Hepatocyte (in vitro differentiated cells): Measurements from ENCODE around the gene C9orf43. TPM values are rescaled to one million over a fixed set of nuclear protein-coding genes. Genes with fewer than 3 reads are reported as not detected.

Experiments
- DNase-seq: peaks from one replicate; pipeline ENCODE4 v3.0.0-alpha.2; 2016; ENCODE audit warnings: low spot score
- H2AFZ ChIP-seq: fragments of 200-600 bp; sonication (generic); 2 replicates; pipeline ENCODE4 v1.6.0; 2016; ENCODE audit warnings: antibody characterized with exemption, mild to moderate bottlenecking
- H3K27ac ChIP-seq: fragments of 200-600 bp; sonication (generic); 2 replicates; pipeline ENCODE4 v1.5.1; 2016; ENCODE audit warnings: mild to moderate bottlenecking
- H3K27me3 ChIP-seq: fragments of 200-600 bp; sonication (generic); 2 replicates; pipeline ENCODE4 v1.6.1; 2016
- H3K36me3 ChIP-seq: fragments of 200-600 bp; sonication (generic); replicated peaks from 2 replicates; pipeline ENCODE4 v1.5.1; 2016; ENCODE audit warnings: low read depth; ENCODE audit not compliant: insufficient read depth
- H3K4me1 ChIP-seq: fragments of 200-600 bp; sonication (generic); 2 replicates; pipeline ENCODE4 v1.5.1; 2016; ENCODE audit warnings: mild to moderate bottlenecking, moderate library complexity; ENCODE audit not compliant: insufficient read depth
- H3K4me2 ChIP-seq: fragments of 200-600 bp; sonication (generic); 2 replicates; pipeline ENCODE4 v1.6.0; 2016
- H3K4me3 ChIP-seq: fragments of 200-600 bp; sonication (generic); 2 replicates; pipeline ENCODE4 v1.5.1; 2016; ENCODE audit warnings: mild to moderate bottlenecking
- H3K79me2 ChIP-seq: fragments of 200-600 bp; sonication (generic); 2 replicates; pipeline ENCODE4 v1.6.0; 2017; ENCODE audit warnings: mild to moderate bottlenecking
- H3K9me2 ChIP-seq: fragments of 200-600 bp; sonication (generic); replicated peaks from 2 replicates; pipeline ENCODE4 v1.6.0; 2017; ENCODE audit warnings: mild to moderate bottlenecking; ENCODE audit not compliant: insufficient read depth
- H3K9me3 ChIP-seq: fragments of 200-600 bp; sonication (generic); 2 replicates; pipeline ENCODE4 v1.5.1; 2016; ENCODE audit warnings: low read depth, mild to moderate bottlenecking
- H4K20me1 ChIP-seq: fragments of 200-600 bp; sonication (generic); 2 replicates; pipeline ENCODE4 v1.6.0; 2016; ENCODE audit warnings: mild to moderate bottlenecking; ENCODE audit not compliant: insufficient read depth, poor library complexity, severe bottlenecking
- EZH2 ChIP-seq: fragments of 200-600 bp; sonication (generic); IDR thresholded peaks from 2 replicates; pipeline ENCODE4 v1.6.1; 2016; ENCODE audit warnings: antibody characterized with exemption, mild to moderate bottlenecking, borderline replicate concordance
- EZH2phosphoT487 ChIP-seq: fragments of 200-600 bp; sonication (generic); IDR thresholded peaks from one replicate; pipeline ENCODE4 v1.6.1; 2018; ENCODE audit warnings: antibody characterized with exemption, mild to moderate bottlenecking, low read depth, moderate library complexity; ENCODE audit not compliant: unreplicated experiment, severe bottlenecking
- WGBS: methylation state at CpG from one replicate; pipeline ENCODE4 v1.1.6; 2016; ENCODE audit warnings: low lambda C conversion rate; ENCODE audit errors: missing lambda C conversion rate; 5-methylcytosine and 5-hydroxymethylcytosine counted together
- polyA plus RNA-seq: library from polyadenylated mRNA; unstranded; fragments of >200 nt; fragmentation: Nextera tagmentation; extraction: Ambion mirVana; gene quantifications from 2 replicates; pipeline ENCODE4 v1.2.1, GENCODE V29; 2016
- total RNA-seq: library from RNA; depleted of rRNA; stranded (reverse); fragments of >200 nt; gene quantifications from 2 replicates; pipeline ENCODE4 v1.2.3, GENCODE V29; 2014
- TF ChIP-seq, protein P1 (sequence below): fragments of 200-600 bp; sonication (generic); IDR thresholded peaks from 2 replicates; pipeline ENCODE4 v1.5.1; 2016; ENCODE audit warnings: antibody characterized with exemption, mild to moderate bottlenecking; ENCODE audit not compliant: poor library complexity

Gene C9orf43
- total and polyA plus RNA-seq, 2 experiments from 2014 or later: 0.53 to 0.69 TPM

DNA sequence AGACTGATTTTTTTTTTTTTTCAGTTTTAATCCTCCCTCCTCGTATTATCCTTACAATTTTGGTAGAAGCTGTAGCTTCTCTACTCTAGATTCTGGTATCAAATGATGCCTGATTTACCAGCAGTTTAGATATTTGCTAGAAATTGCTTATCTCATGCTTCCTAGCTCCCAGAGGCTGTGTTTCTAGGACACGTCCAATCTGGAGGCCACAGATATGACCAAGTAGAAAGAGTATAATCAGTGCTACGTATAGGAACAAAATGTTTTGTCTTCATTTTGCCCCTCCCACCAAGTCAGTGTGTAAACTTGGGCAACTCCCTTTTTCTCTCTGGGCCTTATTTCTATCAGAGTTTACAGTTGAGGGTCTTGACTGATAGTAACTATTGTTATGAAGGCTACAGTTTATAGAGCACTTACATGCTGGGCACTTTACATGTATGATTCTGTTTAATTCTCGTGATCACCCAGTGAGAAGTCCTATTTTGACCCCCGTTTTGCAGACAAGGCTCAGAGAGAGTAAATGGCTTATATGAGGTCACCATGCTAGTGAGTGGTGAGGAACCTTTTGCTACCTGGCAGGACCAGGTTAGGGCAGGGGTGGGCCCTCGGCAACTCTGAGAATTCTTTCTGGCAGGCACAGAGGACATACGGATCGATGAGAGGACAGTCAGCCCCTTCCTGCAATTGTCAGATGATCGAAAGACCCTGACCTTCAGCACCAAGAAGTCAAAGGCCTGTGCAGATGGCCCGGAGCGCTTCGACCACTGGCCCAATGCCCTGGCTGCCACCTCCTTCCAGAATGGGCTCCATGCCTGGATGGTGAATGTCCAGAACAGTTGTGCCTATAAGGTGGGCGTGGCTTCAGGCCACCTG, 41.3 kb upstream of the C9orf43 start:
- no peak overlapping the region for H2AFZ ChIP-seq
- WGBS: 85% methylated on average over 13 of the region's 13 CpGs
- no peaks in the 10 kb centered on the region for H3K27me3 ChIP-seq
- H3K27ac ChIP-seq: no peak overlapping the region
- no peak overlapping the region for H3K4me2 ChIP-seq
- H3K9me3 ChIP-seq: no peaks in the 10 kb centered on the region
- no peak overlapping the region for H3K4me3 ChIP-seq
- peaks cover 20% of the 10 kb centered on the region for H4K20me1 ChIP-seq
- no peak for DNase-seq
- TF ChIP-seq, protein P1, sequence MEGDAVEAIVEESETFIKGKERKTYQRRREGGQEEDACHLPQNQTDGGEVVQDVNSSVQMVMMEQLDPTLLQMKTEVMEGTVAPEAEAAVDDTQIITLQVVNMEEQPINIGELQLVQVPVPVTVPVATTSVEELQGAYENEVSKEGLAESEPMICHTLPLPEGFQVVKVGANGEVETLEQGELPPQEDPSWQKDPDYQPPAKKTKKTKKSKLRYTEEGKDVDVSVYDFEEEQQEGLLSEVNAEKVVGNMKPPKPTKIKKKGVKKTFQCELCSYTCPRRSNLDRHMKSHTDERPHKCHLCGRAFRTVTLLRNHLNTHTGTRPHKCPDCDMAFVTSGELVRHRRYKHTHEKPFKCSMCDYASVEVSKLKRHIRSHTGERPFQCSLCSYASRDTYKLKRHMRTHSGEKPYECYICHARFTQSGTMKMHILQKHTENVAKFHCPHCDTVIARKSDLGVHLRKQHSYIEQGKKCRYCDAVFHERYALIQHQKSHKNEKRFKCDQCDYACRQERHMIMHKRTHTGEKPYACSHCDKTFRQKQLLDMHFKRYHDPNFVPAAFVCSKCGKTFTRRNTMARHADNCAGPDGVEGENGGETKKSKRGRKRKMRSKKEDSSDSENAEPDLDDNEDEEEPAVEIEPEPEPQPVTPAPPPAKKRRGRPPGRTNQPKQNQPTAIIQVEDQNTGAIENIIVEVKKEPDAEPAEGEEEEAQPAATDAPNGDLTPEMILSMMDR: no peak
- TF ChIP-seq EZH2 (no peak), EZH2phosphoT487 (no peak)
- no peaks in the 10 kb centered on the region for H3K9me2 ChIP-seq
- H3K4me1 ChIP-seq: peaks cover 6% of the 10 kb centered on the region
- no peaks in the 10 kb centered on the region for H3K36me3 ChIP-seq
- H3K79me2 ChIP-seq: peaks cover 7% of the 10 kb centered on the region

DNA sequence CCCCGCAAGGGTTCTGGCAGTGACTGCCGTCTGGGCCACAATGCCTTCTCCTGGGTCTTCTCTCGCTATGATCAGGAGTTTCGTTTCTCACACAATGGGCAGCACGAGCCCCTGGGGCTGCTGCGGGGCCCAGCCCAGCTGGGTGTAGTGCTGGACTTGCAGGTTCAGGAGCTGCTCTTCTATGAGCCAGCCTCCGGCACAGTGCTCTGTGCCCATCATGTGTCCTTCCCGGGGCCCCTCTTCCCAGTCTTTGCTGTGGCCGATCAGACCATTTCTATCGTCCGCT, 40.7 kb upstream of the C9orf43 start:
- no peak overlapping the region for H3K4me3 ChIP-seq
- no peaks in the 10 kb centered on the region for H3K9me2 ChIP-seq
- TF ChIP-seq, protein P1: no peak
- TF ChIP-seq EZH2phosphoT487 (no peak), EZH2 (no peak)
- H3K36me3 ChIP-seq: no peaks in the 10 kb centered on the region
- no peaks in the 10 kb centered on the region for H3K27me3 ChIP-seq
- H3K9me3 ChIP-seq: no peaks in the 10 kb centered on the region
- no peak overlapping the region for H2AFZ ChIP-seq
- peaks cover 22% of the 10 kb centered on the region for H4K20me1 ChIP-seq
- peaks cover 11% of the 10 kb centered on the region for H3K79me2 ChIP-seq
- H3K27ac ChIP-seq: no peak overlapping the region
- WGBS: 87% methylated on average over 11 of the region's 11 CpGs
- H3K4me1 ChIP-seq: peaks cover 7% of the 10 kb centered on the region
- DNase-seq: no peak
- H3K4me2 ChIP-seq: no peak overlapping the region

DNA sequence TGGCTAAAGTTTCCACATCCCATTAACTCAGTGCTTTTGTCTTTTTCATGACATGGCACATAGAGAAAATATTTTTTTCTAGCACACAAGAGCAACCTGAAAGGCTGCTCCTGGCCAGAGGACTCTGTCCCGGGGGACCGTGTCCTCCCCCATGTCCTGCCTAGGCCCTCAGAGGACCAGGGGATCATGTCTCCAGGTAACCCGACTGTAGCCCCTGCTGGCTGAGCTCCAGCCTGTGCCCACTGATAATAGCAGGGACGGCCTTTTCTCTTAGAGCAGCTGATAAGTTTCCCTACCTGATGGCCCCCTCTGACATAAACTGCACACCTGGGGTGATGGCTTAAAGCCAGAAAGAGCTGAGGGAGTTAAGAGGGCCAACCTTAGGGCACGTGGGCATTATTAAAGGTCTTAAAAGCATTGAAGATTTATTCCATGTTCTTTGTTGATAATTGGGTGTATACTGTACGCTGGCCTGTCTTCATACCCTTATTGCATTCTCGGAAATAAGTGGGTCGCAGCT, 39.7 kb upstream of the C9orf43 start:
- H3K27ac ChIP-seq: no peak overlapping the region
- H3K79me2 ChIP-seq: peaks cover 18% of the 10 kb centered on the region
- H3K9me2 ChIP-seq: no peaks in the 10 kb centered on the region
- TF ChIP-seq, protein P1: no peak
- TF ChIP-seq EZH2phosphoT487 (no peak), EZH2 (no peak)
- peaks cover 7% of the 10 kb centered on the region for H3K4me1 ChIP-seq
- no peaks in the 10 kb centered on the region for H3K36me3 ChIP-seq
- peaks cover 28% of the 10 kb centered on the region for H4K20me1 ChIP-seq
- no peaks in the 10 kb centered on the region for H3K27me3 ChIP-seq
- no peak for DNase-seq
- no peaks in the 10 kb centered on the region for H3K9me3 ChIP-seq
- H3K4me3 ChIP-seq: no peak overlapping the region
- WGBS: 80% methylated on average over 8 of the region's 8 CpGs
- H3K4me2 ChIP-seq: no peak overlapping the region
- no peak overlapping the region for H2AFZ ChIP-seq
